Measurements from ENCODE around the gene FAM156A.
"Not testable (repeated sequence)": the region's sequence is repeated elsewhere in the genome, so short reads cannot be mapped to it uniquely, and the experiment has no call there.

- not testable (repeated sequence) for TF ChIP-seq CTCF, POLR2A, POLR2AphosphoS5 (IDR thresholded peaks at IDR 0.05)
These were observed 8.8 kb upstream of the FAM156A start for GRCh38 chrX:52966993-52967738.
